B cell (primary cell): ENCODE measurements around the gene BST2. TPM values are rescaled to one million over a fixed set of nuclear protein-coding genes. Genes with fewer than 3 reads are reported as not detected.
A peak's percentile ranks its signal among the peaks of the same experiment; 100 is the strongest.

Experiments
- ATAC-seq: fragments of 200-7000 bp; cut with Tn5 transposase; one replicate; pipeline ENCODE4 v1.10.0; 2021; ENCODE audit warnings: low read depth, mild to moderate bottlenecking, moderate number of reproducible peaks, moderate library complexity
- CTCF ChIA-PET: fragments of 350-600 bp; sonication (Branson Sonifier 250); formaldehyde crosslinking; loops from one replicate; lab custom pipeline; 2021; ENCODE audit warnings: antibody characterized with exemption, inconsistent platforms; lab: Charles Lee
- POLR2A ChIA-PET: fragments of 350-600 bp; sonication (Branson Sonifier 250); formaldehyde crosslinking; loops from one replicate; lab custom pipeline; 2021; ENCODE audit warnings: antibody characterized with exemption; lab: Charles Lee
- DNase-seq: peaks from one replicate; pipeline ENCODE4 v3.0.0; 2013
- H2AFZ ChIP-seq: 2 replicates; pipeline ENCODE4 v1.6.1; 2012; ENCODE audit warnings: mild to moderate bottlenecking, low read depth, low read length; ENCODE audit not compliant: insufficient read depth, poor library complexity, severe bottlenecking
- H3K27ac ChIP-seq, 2 donors: 1 replicate in 1 of 2; 2 replicates in 1 of 2; pipeline ENCODE4 v1.5.1; 2012 to 2013; ENCODE audit warnings: low read length in 2 of 2, mild to moderate bottlenecking in 2 of 2, moderate library complexity in 1 of 2
- H3K27me3 ChIP-seq, 4 experiments: fragments of 200-600 bp in 1 of 4; sonication (generic) in 1 of 4; replicated peaks in 1 of 4; 1 replicate in 2 of 4; 2 replicates in 2 of 4; pipeline versions ENCODE4 v1.6.1 to v1.7.0; 2013 to 2016; ENCODE audit warnings: low read length in 3 of 4, mild to moderate bottlenecking in 2 of 4, mixed read lengths in 1 of 4, moderate library complexity in 1 of 4; ENCODE audit not compliant: insufficient read depth in 4 of 4, control insufficient read depth in 3 of 4; ENCODE audit errors: control extremely low read depth in 1 of 4
- H3K36me3 ChIP-seq, 2 experiments: replicated peaks in 1 of 2; 1 replicate in 1 of 2; 2 replicates in 1 of 2; pipeline versions ENCODE4 v1.6.1 to v1.7.1; 2013; ENCODE audit warnings: low read length in 1 of 2; ENCODE audit not compliant: insufficient read depth in 2 of 2, control insufficient read depth in 1 of 2; ENCODE audit errors: control extremely low read depth in 1 of 2, extremely low read depth in 1 of 2
- H3K4me1 ChIP-seq, 2 donors: fragments of 200-600 bp in 1 of 2; sonication (generic) in 1 of 2; 1 replicate in 1 of 2; 2 replicates in 1 of 2; pipeline versions ENCODE4 v1.5.1 to v1.6.1; 2013 to 2017; ENCODE audit warnings: low read length in 2 of 2; ENCODE audit not compliant: control insufficient read depth in 2 of 2, insufficient read depth in 2 of 2
- H3K4me2 ChIP-seq: replicated peaks from 2 replicates; pipeline ENCODE3; 2012; ENCODE audit warnings: mild to moderate bottlenecking, low read depth, low read length; ENCODE audit not compliant: poor library complexity, severe bottlenecking
- H3K4me3 ChIP-seq, 5 experiments: fragments of 200-600 bp in 1 of 5; sonication (generic) in 1 of 5; 1 replicate in 3 of 5; 2 replicates in 2 of 5; pipeline versions ENCODE4 v1.5.1 to v1.7.0; 2011 to 2016; ENCODE audit warnings: low read length in 4 of 5, mild to moderate bottlenecking in 4 of 5, low read depth in 2 of 5, control low read depth in 1 of 5, moderate library complexity in 1 of 5; ENCODE audit not compliant: insufficient read depth in 1 of 5; ENCODE audit errors: control extremely low read depth in 1 of 5, extremely low read depth in 1 of 5
- H3K79me2 ChIP-seq: fragments of 200-600 bp; sonication (generic); one replicate; pipeline ENCODE4 v1.6.0; 2016; ENCODE audit warnings: low read length; ENCODE audit not compliant: control insufficient read depth, insufficient read depth
- H3K9ac ChIP-seq: fragments of 200-600 bp; sonication (generic); 2 replicates; pipeline ENCODE4 v1.6.1; 2017; ENCODE audit warnings: mild to moderate bottlenecking, low read length, moderate library complexity
- H3K9me3 ChIP-seq, 3 donors: one replicate each; pipeline versions ENCODE4 v1.6.1 to v1.7.1; 2013; ENCODE audit warnings: low read length in 2 of 3; ENCODE audit not compliant: control insufficient read depth in 2 of 3, insufficient read depth in 1 of 3; ENCODE audit errors: control extremely low read depth in 1 of 3
- H4K20me1 ChIP-seq: 2 replicates; pipeline ENCODE4 v1.6.0; 2012; ENCODE audit warnings: mild to moderate bottlenecking, low read length; ENCODE audit not compliant: insufficient read depth, control insufficient read depth, poor library complexity, severe bottlenecking
- H3K27ac Mint-ChIP-seq: one replicate; pipeline ENCODE4 v1.8.0; 2021; ENCODE audit warnings: mixed read lengths
- H3K27me3 Mint-ChIP-seq: one replicate; pipeline ENCODE4 v1.8.0; 2021; ENCODE audit warnings: mixed read lengths
- H3K4me1 Mint-ChIP-seq: one replicate; pipeline ENCODE4 v1.8.0; 2021; ENCODE audit warnings: mixed read lengths
- H3K4me3 Mint-ChIP-seq: one replicate; pipeline ENCODE4 v1.8.0; 2021; ENCODE audit warnings: mixed read lengths
- H3K9me3 Mint-ChIP-seq: one replicate; pipeline ENCODE4 v1.8.0; 2022; ENCODE audit warnings: mixed read lengths; ENCODE audit not compliant: insufficient read depth
- CTCF ChIP-seq: fragments of 200-600 bp; IDR thresholded peaks from one replicate; pipeline ENCODE4 v1.8.0; 2022; ENCODE audit warnings: antibody characterized with exemption, mild to moderate bottlenecking
- EZH2 ChIP-seq: IDR thresholded peaks from 2 replicates; pipeline ENCODE4 v1.6.1; 2012; ENCODE audit warnings: borderline replicate concordance, low read depth, mild to moderate bottlenecking, moderate library complexity, low read length; ENCODE audit not compliant: insufficient read depth, poor library complexity, severe bottlenecking
- WGBS: methylation state at CpG from one replicate; pipeline ENCODE4 v1.1.5; 2013; ENCODE audit warnings: missing lambda C conversion rate; ENCODE audit not compliant: insufficient coverage; 5-methylcytosine and 5-hydroxymethylcytosine counted together
- intact Hi-C: fragments of 100-400 bp; cut with micrococcal nuclease; formaldehyde crosslinking; loops from one replicate; pipeline ENCODE4 v1.10.0; 2022
- polyA plus RNA-seq: library from polyadenylated mRNA; depleted of rRNA; stranded (reverse); fragments of >200 nt; gene quantifications from 2 replicates; pipeline ENCODE4 v1.2.3, GENCODE V29; 2012
- total RNA-seq, 2 donors: library from RNA; stranded (reverse); fragments of 120-200 nt in 1 of 2; gene quantifications; 1 replicate in 1 of 2; 2 replicates in 1 of 2; pipeline versions ENCODE4 v1.2.3 to v1.2.4, GENCODE V29; 2013 to 2022

Gene BST2
- total and polyA plus RNA-seq, 2 donors (not counting 1 experiment from before 2014, with no cell fraction given) = 59.7 to 79.5 TPM

- Histone ChIP-seq H3K27me3 (no peaks in the 10 kb centered on the region), H3K4me3 (peak overlapping the region; percentile 62 to 95 (median 75)), H3K36me3 (peaks cover 0 to 11% of the 10 kb centered on the region in 2 experiments), H4K20me1 (peaks cover 24% of the 10 kb centered on the region), H3K79me2 (peaks cover 46% of the 10 kb centered on the region), H3K9ac (peak overlapping the region; percentile 93), H2AFZ (peak overlapping the region; percentile 88), H3K4me2 (peak overlapping the region; percentile 98), H3K9me3 (no peaks in the 10 kb centered on the region), H3K4me1 (peaks cover 26 to 45% of the 10 kb centered on the region in 2 donors), H3K27ac (peak overlapping the region; percentile 72 to 86)
- TF ChIP-seq CTCF = no peak
- no peak for TF ChIP-seq EZH2
- DNase-seq (no peak), ATAC-seq (no peak)
- POLR2A ChIA-PET = interaction anchor here (0.5 to 1.4 kb wide), 6 partner anchors 13 to 1788 kb away, joined by 3 to 14 read pairs (median 4); partner anchors contain the start of genes DDA1 and MVB12A
- CTCF ChIA-PET = interaction anchor here (0.8 to 2.5 kb wide), 6 partner anchors 13 to 95 kb away, joined by 3 to 10 read pairs (median 4); partner anchors contain the start of genes DDA1 and MVB12A
- H3K27ac Mint-ChIP-seq = peak overlapping the region; percentile 86
- 4% methylated on average over 4 of the region's 7 CpGs for WGBS
- H3K27me3 Mint-ChIP-seq = no peaks in the 10 kb centered on the region
- intact Hi-C loops = loop anchor here (1.0 to 10.0 kb wide), 5 partner anchors 13 to 150 kb away; partner anchors contain the start of genes COLGALT1 and GTPBP3
- H3K4me1 Mint-ChIP-seq = peaks cover 42% of the 10 kb centered on the region
- peak overlapping the region; percentile 85 for H3K4me3 Mint-ChIP-seq
- no peaks in the 10 kb centered on the region for H3K9me3 Mint-ChIP-seq
Measured at GRCh38 chr19:17404621-17405249, 695 bp downstream of the BST2 start.

- H3K4me2 ChIP-seq = peak overlapping the region; percentile 98
Measured at GRCh38 chr19:17404015-17404414, 1.4 kb downstream of the BST2 start.

More at GRCh38 chr19:17404015-17404414, 1.4 kb downstream of the BST2 start:
- no peak overlapping the region for H2AFZ ChIP-seq
- H3K79me2 ChIP-seq = peaks cover 38% of the 10 kb centered on the region
- H3K9ac ChIP-seq = peak overlapping the region; percentile 93
- Mint-ChIP-seq H3K4me1 (peaks cover 42% of the 10 kb centered on the region), H3K27ac (peak overlapping the region; percentile 50), H3K27me3 (no peaks in the 10 kb centered on the region), H3K4me3 (peak overlapping the region; percentile 85), H3K9me3 (no peaks in the 10 kb centered on the region)
- ATAC-seq (no peak), DNase-seq (no peak)
- intact Hi-C loops = loop anchor here (10.0 kb wide), 1 partner anchor 151 kb away; the partner anchor contains the start of gene COLGALT1
- H4K20me1 ChIP-seq = peaks cover 24% of the 10 kb centered on the region
- peaks cover 0 to 11% of the 10 kb centered on the region in 2 experiments for H3K36me3 ChIP-seq
- H3K27me3 ChIP-seq = no peaks in the 10 kb centered on the region
- peaks cover 26 to 45% of the 10 kb centered on the region in 2 donors for H3K4me1 ChIP-seq
- TF ChIP-seq EZH2 (no peak), CTCF (no peak)
- peak overlapping the region; percentile 10 to 86 for H3K27ac ChIP-seq
- peak overlapping the region in 4 of 5 experiments; percentile 62 to 95 (median 78) for H3K4me3 ChIP-seq
- no peaks in the 10 kb centered on the region for H3K9me3 ChIP-seq
- 100% methylated on average over 1 of the region's 6 CpGs for WGBS
- ChIA-PET POLR2A (interaction anchor here (0.6 to 0.9 kb wide), 3 partner anchors 16 to 316 kb away, joined by 3 to 7 read pairs (median 4); partner anchors contain the start of genes MAP1S and MVB12A), CTCF (interaction anchor here (0.7 kb wide), 2 partner anchors 11 to 592 kb away, joined by 4 read pairs; no protein-coding TSS in a partner anchor)
